Activated B cell treated with CpG ODN at 0.5 μM for 24 hours (primary cell): ENCODE results near the gene PDCD2. TPM values are rescaled to one million over a fixed set of nuclear protein-coding genes. Genes with fewer than 3 reads are reported as not detected.

Experiments
- ATAC-seq: fragments of 200-7000 bp; cut with Tn5 transposase; one replicate; pipeline ENCODE4 v1.10.0; 2021; ENCODE audit warnings: low read depth, mild to moderate bottlenecking, moderate library complexity
- CTCF ChIA-PET: fragments of 350-600 bp; sonication (Branson Sonifier 250); formaldehyde crosslinking; loops from one replicate; lab custom pipeline; 2021; ENCODE audit warnings: antibody characterized with exemption; lab: Charles Lee
- POLR2A ChIA-PET: fragments of 350-600 bp; sonication (Branson Sonifier 250); formaldehyde crosslinking; loops from one replicate; lab custom pipeline; 2021; ENCODE audit warnings: antibody characterized with exemption; lab: Charles Lee
- DNase-seq: peaks from one replicate; pipeline ENCODE4 v3.0.0; 2022
- H3K27ac Mint-ChIP-seq: one replicate; pipeline ENCODE4 v1.8.0; 2020; ENCODE audit warnings: mixed read lengths
- H3K27me3 Mint-ChIP-seq: one replicate; pipeline ENCODE4 v1.8.0; 2021; ENCODE audit warnings: mixed read lengths
- H3K36me3 Mint-ChIP-seq: one replicate; pipeline ENCODE4 v1.8.0; 2021; ENCODE audit warnings: low read depth, mixed read lengths
- H3K4me1 Mint-ChIP-seq: one replicate; pipeline ENCODE4 v1.8.0; 2021; ENCODE audit warnings: mixed read lengths
- H3K4me3 Mint-ChIP-seq: one replicate; pipeline ENCODE4 v1.8.0; 2020; ENCODE audit warnings: mild to moderate bottlenecking, mixed read lengths
- H3K9me3 Mint-ChIP-seq: one replicate; pipeline ENCODE4 v1.8.0; 2020; ENCODE audit warnings: mixed read lengths
- intact Hi-C: fragments of 100-400 bp; cut with micrococcal nuclease; formaldehyde crosslinking; loops from one replicate; pipeline ENCODE4 v1.15.1; 2024
- total RNA-seq: library from RNA; stranded (reverse); gene quantifications from 2 replicates; pipeline ENCODE4 v1.2.3, GENCODE V29; 2022
- TF ChIP-seq, protein P1 (sequence below): fragments of 200-600 bp; IDR thresholded peaks from one replicate; pipeline ENCODE4 v1.8.0; 2022; ENCODE audit warnings: antibody characterized with exemption, mild to moderate bottlenecking

PDCD2 gene
- total RNA-seq, 1 donor from 2014 or later = 90.8 TPM

DNA sequence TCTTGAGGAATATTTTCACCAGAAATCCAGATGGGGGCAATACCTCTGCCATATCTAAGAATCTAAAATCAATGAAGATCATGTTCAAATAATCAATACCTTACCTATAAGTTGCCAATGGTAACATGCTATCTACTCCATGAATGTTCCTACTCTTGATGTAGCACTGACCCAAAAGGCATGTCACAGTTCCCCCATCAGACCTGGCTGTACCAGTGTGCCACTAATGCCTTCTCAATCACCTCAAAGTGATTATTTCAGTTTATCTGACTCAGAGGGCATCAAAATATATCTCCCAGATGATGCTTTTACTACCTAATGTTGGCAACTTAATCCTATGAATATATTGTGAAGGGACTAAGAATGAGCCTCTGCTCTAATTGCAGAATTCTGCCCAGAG is 5.5 kb downstream of the PDCD2 start:
- Mint-ChIP-seq H3K9me3 (no peaks in the 10 kb centered on the region), H3K36me3 (peaks cover 83% of the 10 kb centered on the region), H3K4me3 (no peak overlapping the region), H3K27me3 (no peaks in the 10 kb centered on the region), H3K27ac (no peak overlapping the region), H3K4me1 (peaks cover 9% of the 10 kb centered on the region)
- intact Hi-C loops = no loop called here
- no peak for DNase-seq
- CTCF ChIA-PET = no interaction called here
- ATAC-seq = no peak
- TF ChIP-seq, protein P1, sequence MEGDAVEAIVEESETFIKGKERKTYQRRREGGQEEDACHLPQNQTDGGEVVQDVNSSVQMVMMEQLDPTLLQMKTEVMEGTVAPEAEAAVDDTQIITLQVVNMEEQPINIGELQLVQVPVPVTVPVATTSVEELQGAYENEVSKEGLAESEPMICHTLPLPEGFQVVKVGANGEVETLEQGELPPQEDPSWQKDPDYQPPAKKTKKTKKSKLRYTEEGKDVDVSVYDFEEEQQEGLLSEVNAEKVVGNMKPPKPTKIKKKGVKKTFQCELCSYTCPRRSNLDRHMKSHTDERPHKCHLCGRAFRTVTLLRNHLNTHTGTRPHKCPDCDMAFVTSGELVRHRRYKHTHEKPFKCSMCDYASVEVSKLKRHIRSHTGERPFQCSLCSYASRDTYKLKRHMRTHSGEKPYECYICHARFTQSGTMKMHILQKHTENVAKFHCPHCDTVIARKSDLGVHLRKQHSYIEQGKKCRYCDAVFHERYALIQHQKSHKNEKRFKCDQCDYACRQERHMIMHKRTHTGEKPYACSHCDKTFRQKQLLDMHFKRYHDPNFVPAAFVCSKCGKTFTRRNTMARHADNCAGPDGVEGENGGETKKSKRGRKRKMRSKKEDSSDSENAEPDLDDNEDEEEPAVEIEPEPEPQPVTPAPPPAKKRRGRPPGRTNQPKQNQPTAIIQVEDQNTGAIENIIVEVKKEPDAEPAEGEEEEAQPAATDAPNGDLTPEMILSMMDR = no peak
- POLR2A ChIA-PET = no interaction called here

DNA sequence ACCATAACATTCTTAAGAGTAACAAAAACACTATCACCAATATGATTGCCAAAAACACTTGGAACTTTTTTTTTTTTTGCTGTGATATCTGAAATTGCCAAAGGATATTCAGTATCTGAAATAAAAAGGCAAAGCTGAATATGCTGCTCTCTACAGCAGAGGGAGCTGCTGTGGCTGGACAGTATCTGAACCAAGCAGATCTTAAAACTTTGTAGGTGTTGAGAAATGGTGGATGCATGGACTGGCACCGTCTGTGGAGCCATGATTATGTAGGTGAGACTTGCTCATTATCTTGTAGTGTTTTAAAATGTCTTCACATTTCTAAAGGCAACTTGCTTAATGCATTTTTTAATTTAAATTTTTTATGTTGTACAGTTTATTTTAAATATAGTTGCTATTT is 9.2 kb downstream of the PDCD2 start:
- intact Hi-C loops = no loop called here
- H3K4me1 Mint-ChIP-seq = no peaks in the 10 kb centered on the region
- DNase-seq (no peak), ATAC-seq (no peak)
- H3K4me3 Mint-ChIP-seq = no peak overlapping the region
- no peaks in the 10 kb centered on the region for H3K9me3 Mint-ChIP-seq
- ChIA-PET POLR2A (no interaction called here), CTCF (no interaction called here)
- TF ChIP-seq, protein P1 = no peak
- H3K27me3 Mint-ChIP-seq = no peaks in the 10 kb centered on the region
- H3K36me3 Mint-ChIP-seq = peaks cover 85% of the 10 kb centered on the region
- no peak overlapping the region for H3K27ac Mint-ChIP-seq

DNA sequence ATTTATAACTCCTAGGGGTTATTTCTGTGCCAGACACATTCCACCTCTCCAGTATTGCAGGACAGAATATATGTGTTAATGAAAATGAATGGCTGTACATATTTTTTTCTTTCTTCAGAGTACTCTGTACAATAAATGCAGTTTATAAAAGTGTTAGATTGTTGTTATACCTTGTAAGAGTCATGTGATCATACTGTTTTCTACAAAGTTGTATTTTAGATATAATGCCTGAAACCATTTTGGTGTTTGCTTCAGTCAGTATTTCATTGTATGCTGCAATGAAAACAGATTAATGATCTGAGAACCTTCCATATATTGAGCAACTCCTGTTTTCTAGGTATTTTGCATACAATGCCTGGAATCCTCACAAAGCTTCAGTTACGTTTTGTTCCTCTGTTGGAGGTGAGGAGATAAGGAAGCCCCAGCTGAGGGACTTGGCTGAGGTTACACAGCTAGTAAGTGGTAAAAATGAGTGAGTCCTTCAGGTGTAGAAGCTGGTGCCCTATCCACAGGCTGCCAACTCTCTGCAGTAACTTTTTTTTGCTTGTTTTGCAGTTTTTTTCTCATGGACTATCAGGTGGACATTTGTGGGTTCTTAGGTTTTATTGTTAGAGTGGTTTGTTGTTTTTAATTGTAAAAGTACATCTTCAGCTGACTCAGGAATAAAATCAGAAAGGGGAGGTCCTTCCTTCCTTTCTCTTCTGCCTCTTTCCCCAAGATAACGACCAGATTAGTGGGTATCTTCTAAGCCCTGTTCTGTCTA is 11.6 kb downstream of the PDCD2 start:
- TF ChIP-seq, protein P1 = no peak
- POLR2A ChIA-PET = no interaction called here

DNA sequence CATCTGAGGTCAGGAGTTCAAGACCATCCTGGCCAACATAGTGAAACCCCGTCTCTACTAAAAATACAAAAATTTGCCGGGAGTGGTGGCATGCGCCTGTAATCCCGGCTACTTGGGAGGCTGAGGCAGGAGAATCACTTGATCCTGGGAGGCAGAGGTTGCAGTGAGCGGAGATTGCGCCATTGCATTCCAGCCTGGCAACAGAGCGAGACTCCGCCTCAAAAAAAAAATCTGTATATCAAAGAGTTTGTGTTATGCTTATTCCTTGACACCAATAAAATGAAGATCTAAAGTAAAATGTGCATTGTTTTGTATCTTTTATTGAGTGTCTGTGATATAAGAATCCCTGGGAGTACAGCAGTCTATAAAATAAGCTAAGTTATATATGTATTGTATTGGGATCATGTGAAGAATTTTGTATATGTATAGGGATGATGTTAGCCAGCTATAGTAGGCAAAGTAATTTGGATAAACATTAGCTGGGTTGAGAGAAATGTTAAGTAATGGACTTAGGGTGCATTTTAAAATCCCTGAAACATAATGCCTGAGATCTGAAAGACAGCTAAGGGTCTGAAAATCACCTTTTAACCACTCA is 19.4 kb downstream of the PDCD2 start:
- DNase-seq = no peak
- no peak for ATAC-seq
- ChIA-PET CTCF (no interaction called here), POLR2A (no interaction called here)
- peaks cover 80% of the 10 kb centered on the region for H3K36me3 Mint-ChIP-seq
- no peak overlapping the region for H3K4me3 Mint-ChIP-seq
- H3K27me3 Mint-ChIP-seq = no peaks in the 10 kb centered on the region
- H3K4me1 Mint-ChIP-seq = no peaks in the 10 kb centered on the region
- TF ChIP-seq, protein P1 = no peak
- H3K9me3 Mint-ChIP-seq = no peaks in the 10 kb centered on the region
- H3K27ac Mint-ChIP-seq = no peak overlapping the region
- intact Hi-C loops = no loop called here

More for the DNA sequence above, 11.6 kb downstream of the PDCD2 start:
- Mint-ChIP-seq H3K4me3 (no peak overlapping the region), H3K4me1 (no peaks in the 10 kb centered on the region), H3K27me3 (no peaks in the 10 kb centered on the region), H3K9me3 (no peaks in the 10 kb centered on the region), H3K27ac (no peak overlapping the region), H3K36me3 (peaks cover 86% of the 10 kb centered on the region)
- CTCF ChIA-PET = no interaction called here
- DNase-seq (no peak), ATAC-seq (no peak)
- intact Hi-C loops = no loop called here

DNA sequence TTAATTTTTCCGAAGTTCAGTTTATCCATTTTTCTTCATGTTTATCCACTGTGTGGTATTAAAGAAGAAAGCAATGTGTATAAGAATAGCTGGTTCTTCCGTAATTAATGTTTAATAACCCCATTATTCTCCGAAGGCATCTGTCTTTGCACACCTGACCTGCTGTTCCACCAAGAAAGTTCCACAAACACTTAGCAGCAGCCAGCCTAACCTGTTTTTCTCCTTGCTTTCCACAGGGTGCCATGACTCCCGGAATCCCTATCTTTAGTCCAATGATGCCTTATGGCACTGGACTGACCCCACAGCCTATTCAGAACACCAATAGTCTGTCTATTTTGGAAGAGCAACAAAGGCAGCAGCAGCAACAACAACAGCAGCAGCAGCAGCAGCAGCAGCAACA is 22.9 kb downstream of the PDCD2 start:
- H3K4me3 Mint-ChIP-seq = no peak overlapping the region
- H3K9me3 Mint-ChIP-seq = no peaks in the 10 kb centered on the region
- H3K27me3 Mint-ChIP-seq = no peaks in the 10 kb centered on the region
- intact Hi-C loops = no loop called here
- ChIA-PET POLR2A (no interaction called here), CTCF (no interaction called here)
- peaks cover 75% of the 10 kb centered on the region for H3K36me3 Mint-ChIP-seq
- TF ChIP-seq, protein P1 = no peak
- H3K27ac Mint-ChIP-seq = no peak overlapping the region
- no peak for DNase-seq
- ATAC-seq = no peak
- H3K4me1 Mint-ChIP-seq = peaks cover 5% of the 10 kb centered on the region
